ENCODE results near the gene HIF1A. TPM values are rescaled to one million over a fixed set of nuclear protein-coding genes. Genes with fewer than 3 reads are reported as not detected.

HIF1A gene
- total and polyA plus RNA-seq, 2 donors (not counting 1 experiment from before 2014, with no cell fraction given): 44.2 to 261 TPM

- ChIA-PET POLR2A (interaction anchor here (0.6 kb wide), 1 partner anchor 213 kb away, joined by 3 read pairs; no protein-coding TSS in a partner anchor), CTCF (interaction anchor here (0.6 to 4.7 kb wide), 23 partner anchors 9 to 273 kb away, joined by 3 to 63 read pairs (median 6); partner anchors contain the start of gene HIF1A)
- H3K36me3 ChIP-seq (replicated peaks in 1 of 2; ENCODE audit: control extremely low read depth in 1 of 2, control insufficient read depth in 1 of 2, extremely low read depth in 1 of 2, insufficient read depth in 2 of 2, low read length in 1 of 2): peaks cover 24 to 79% of the 10 kb centered on the region in 2 experiments
- no peak overlapping the region for H2AFZ ChIP-seq (ENCODE audit: insufficient read depth, low read depth, low read length, poor library complexity, severe bottlenecking)
- no peak overlapping the region for H3K4me2 ChIP-seq (replicated peaks; ENCODE audit: low read depth, low read length, poor library complexity, severe bottlenecking)
- no peak overlapping the region for H3K4me3 Mint-ChIP-seq
- peak overlapping the region; percentile 68 for H3K27ac Mint-ChIP-seq
- WGBS (ENCODE audit: insufficient coverage): 80% methylated on average over 1 of the region's 2 CpGs
- H3K27me3 ChIP-seq (replicated peaks in 1 of 4; ENCODE audit: control extremely low read depth in 1 of 4, control insufficient read depth in 3 of 4, insufficient read depth in 4 of 4, low read length in 3 of 4): no peaks in the 10 kb centered on the region
- peak overlapping the region in 1 of 2 donors; percentile 50 for H3K27ac ChIP-seq (ENCODE audit: low read length in 2 of 2)
- no peaks in the 10 kb centered on the region for H3K9me3 Mint-ChIP-seq (ENCODE audit: insufficient read depth)
- H4K20me1 ChIP-seq (ENCODE audit: control insufficient read depth, insufficient read depth, low read length, poor library complexity, severe bottlenecking): no peaks in the 10 kb centered on the region
- ATAC-seq (ENCODE audit: low read depth): no peak
- intact Hi-C loops (cut with micrococcal nuclease): loop anchor here (1.0 to 2.0 kb wide), 4 partner anchors 106 to 270 kb away; no protein-coding TSS in a partner anchor
- no peaks in the 10 kb centered on the region for H3K9me3 ChIP-seq (ENCODE audit: control extremely low read depth in 1 of 3, control insufficient read depth in 2 of 3, insufficient read depth in 1 of 3, low read length in 2 of 3)
- H3K4me3 ChIP-seq (ENCODE audit: control extremely low read depth in 1 of 5, extremely low read depth in 1 of 5, insufficient read depth in 1 of 5, low read depth in 2 of 5, low read length in 4 of 5): no peak overlapping the region
- peaks cover 58% of the 10 kb centered on the region for H3K79me2 ChIP-seq (ENCODE audit: control insufficient read depth, insufficient read depth, low read length)
- H3K4me1 Mint-ChIP-seq: peaks cover 42% of the 10 kb centered on the region
- peak; percentile 51 for DNase-seq
- H3K27me3 Mint-ChIP-seq: no peaks in the 10 kb centered on the region
- no peak overlapping the region for H3K9ac ChIP-seq (ENCODE audit: low read length)
- H3K4me1 ChIP-seq (ENCODE audit: control insufficient read depth in 2 of 2, insufficient read depth in 2 of 2, low read length in 2 of 2): peaks cover 12% of the 10 kb centered on the region in 2 donors
- TF ChIP-seq CTCF (IDR thresholded peaks at IDR 0.05): peak; percentile 68
- no peak for TF ChIP-seq EZH2 (IDR thresholded peaks at IDR 0.05; ENCODE audit: borderline replicate concordance, insufficient read depth, low read depth, low read length, poor library complexity, severe bottlenecking)
These were observed 35.6 kb downstream of the HIF1A start for GRCh38 chr14:61730756-61731373.

GRCh38 chr14:61733972-61734371 lies 38.7 kb downstream of the HIF1A start:
- ATAC-seq (ENCODE audit: low read depth) (no peak), DNase-seq (no peak)
- H3K4me3 ChIP-seq (ENCODE audit: control extremely low read depth in 1 of 5, extremely low read depth in 1 of 5, insufficient read depth in 1 of 5, low read depth in 2 of 5, low read length in 4 of 5): no peak overlapping the region
- peaks cover 9% of the 10 kb centered on the region for H4K20me1 ChIP-seq (ENCODE audit: control insufficient read depth, insufficient read depth, low read length, poor library complexity, severe bottlenecking)
- H3K27me3 ChIP-seq (replicated peaks in 1 of 4; ENCODE audit: control extremely low read depth in 1 of 4, control insufficient read depth in 3 of 4, insufficient read depth in 4 of 4, low read length in 3 of 4): no peaks in the 10 kb centered on the region
- peak overlapping the region in 1 of 2 donors; percentile 46 for H3K27ac ChIP-seq (ENCODE audit: low read length in 2 of 2)
- H3K9ac ChIP-seq (ENCODE audit: low read length): no peak overlapping the region
- no peak overlapping the region for H3K4me2 ChIP-seq (replicated peaks; ENCODE audit: low read depth, low read length, poor library complexity, severe bottlenecking)
- peaks cover 29 to 82% of the 10 kb centered on the region in 2 experiments for H3K36me3 ChIP-seq (replicated peaks in 1 of 2; ENCODE audit: control extremely low read depth in 1 of 2, control insufficient read depth in 1 of 2, extremely low read depth in 1 of 2, insufficient read depth in 2 of 2, low read length in 1 of 2)
- Mint-ChIP-seq H3K4me1 (peaks cover 29% of the 10 kb centered on the region), H3K4me3 (no peak overlapping the region), H3K27ac (no peak overlapping the region), H3K9me3 (ENCODE audit: insufficient read depth) (no peaks in the 10 kb centered on the region), H3K27me3 (no peaks in the 10 kb centered on the region)
- H3K4me1 ChIP-seq (ENCODE audit: control insufficient read depth in 2 of 2, insufficient read depth in 2 of 2, low read length in 2 of 2): peaks cover 0 to 3% of the 10 kb centered on the region in 2 donors
- no peak overlapping the region for H2AFZ ChIP-seq (ENCODE audit: insufficient read depth, low read depth, low read length, poor library complexity, severe bottlenecking)
- TF ChIP-seq EZH2 (IDR thresholded peaks at IDR 0.05; ENCODE audit: borderline replicate concordance, insufficient read depth, low read depth, low read length, poor library complexity, severe bottlenecking) (no peak), CTCF (IDR thresholded peaks at IDR 0.05) (no peak)
- CTCF ChIA-PET: interaction anchor here (1.0 to 2.4 kb wide), 13 partner anchors 16 to 279 kb away, joined by 3 to 14 read pairs (median 4); no protein-coding TSS in a partner anchor
- POLR2A ChIA-PET: interaction anchor here (0.5 to 1.2 kb wide), 2 partner anchors 12 to 39 kb away, joined by 3 read pairs; partner anchors contain the start of gene HIF1A
- H3K79me2 ChIP-seq (ENCODE audit: control insufficient read depth, insufficient read depth, low read length): peaks cover 60% of the 10 kb centered on the region
- intact Hi-C loops (cut with micrococcal nuclease): loop anchor here (2.0 kb wide), 1 partner anchor 13 kb away; no protein-coding TSS in a partner anchor
- no peaks in the 10 kb centered on the region for H3K9me3 ChIP-seq (ENCODE audit: control extremely low read depth in 1 of 3, control insufficient read depth in 2 of 3, insufficient read depth in 1 of 3, low read length in 2 of 3)
- no CpG with 5 or more reads among the region's 2 CpGs for WGBS (ENCODE audit: insufficient coverage)

All from B cell (primary cell).